Activated naive CD8-positive, alpha-beta T cell (primary cell): ENCODE data around the gene CMTR1.

Experiments
- H3K27ac Mint-ChIP-seq: one replicate; pipeline ENCODE4 v1.8.0; 2021; ENCODE audit warnings: mixed read lengths
- H3K27me3 Mint-ChIP-seq: one replicate; pipeline ENCODE4 v1.8.0; 2021; ENCODE audit warnings: mixed read lengths
- H3K36me3 Mint-ChIP-seq: one replicate; pipeline ENCODE4 v1.8.0; 2021; ENCODE audit warnings: mixed read lengths
- H3K4me1 Mint-ChIP-seq: one replicate; pipeline ENCODE4 v1.8.0; 2021; ENCODE audit warnings: low read depth, mixed read lengths
- H3K4me3 Mint-ChIP-seq: one replicate; pipeline ENCODE4 v1.8.0; 2021; ENCODE audit warnings: mild to moderate bottlenecking, mixed read lengths
- H3K9me3 Mint-ChIP-seq: one replicate; pipeline ENCODE4 v1.8.0; 2021; ENCODE audit warnings: low read depth, mixed read lengths

CMTR1 gene

GRCh38 chr6:37502703-37503291 lies 69.8 kb downstream of the CMTR1 start:
- peak overlapping the region; percentile 66 for H3K4me3 Mint-ChIP-seq

DNA sequence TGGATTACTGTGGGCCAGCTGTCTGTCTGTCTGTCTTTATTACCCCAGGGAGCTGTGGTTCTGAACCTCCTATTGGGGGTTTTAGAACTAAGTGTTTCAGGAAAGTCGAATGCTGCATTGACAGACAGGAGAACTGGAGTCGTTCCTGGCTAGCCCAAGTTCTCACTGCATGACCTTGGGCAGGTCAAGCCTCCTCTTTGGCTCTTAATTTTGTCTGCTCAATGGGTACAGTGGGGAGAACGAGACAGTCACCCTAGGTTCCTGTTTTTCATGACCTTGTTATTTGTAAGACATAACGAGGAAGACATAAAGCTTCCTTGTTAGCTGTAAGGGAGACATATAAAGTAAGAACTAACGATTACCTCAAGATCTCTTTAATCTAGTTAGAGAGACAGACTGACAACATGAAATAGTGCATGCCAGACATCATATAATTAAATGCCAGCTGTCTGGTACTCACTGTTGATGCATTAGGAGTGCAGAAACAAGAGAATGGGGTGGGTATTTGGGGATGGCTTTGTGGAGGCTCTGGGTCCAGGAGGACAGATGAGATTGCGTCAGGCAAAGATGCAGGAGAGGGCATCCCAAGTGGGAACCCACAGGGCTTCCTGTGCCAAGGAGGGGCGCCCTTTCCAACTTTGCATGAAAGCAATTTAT lies 70.4 kb downstream of the CMTR1 start:
- H3K4me1 Mint-ChIP-seq, result peaks cover 89% of the 10 kb centered on the region
- H3K4me3 Mint-ChIP-seq, result peak overlapping the region; percentile 66
- H3K36me3 Mint-ChIP-seq, result no peaks in the 10 kb centered on the region
- H3K27ac Mint-ChIP-seq, result peak overlapping the region; percentile 94
- no peaks in the 10 kb centered on the region for H3K27me3 Mint-ChIP-seq
- no peaks in the 10 kb centered on the region for H3K9me3 Mint-ChIP-seq

More at GRCh38 chr6:37502703-37503291, 69.8 kb downstream of the CMTR1 start:
- Mint-ChIP-seq H3K27ac (peak overlapping the region; percentile 94), H3K27me3 (no peaks in the 10 kb centered on the region), H3K9me3 (no peaks in the 10 kb centered on the region), H3K36me3 (no peaks in the 10 kb centered on the region), H3K4me1 (peaks cover 87% of the 10 kb centered on the region)

- Mint-ChIP-seq H3K27ac (peak overlapping the region; percentile 94), H3K9me3 (no peaks in the 10 kb centered on the region), H3K36me3 (no peaks in the 10 kb centered on the region), H3K27me3 (no peaks in the 10 kb centered on the region), H3K4me1 (peaks cover 89% of the 10 kb centered on the region), H3K4me3 (peak overlapping the region; percentile 13)
Observed at GRCh38 chr6:37504024-37504423, 71.0 kb downstream of the CMTR1 start.

GRCh38 chr6:37506479-37506878 lies 73.5 kb downstream of the CMTR1 start:
- peak overlapping the region; percentile 68 for H3K27ac Mint-ChIP-seq
- peaks cover 81% of the 10 kb centered on the region for H3K4me1 Mint-ChIP-seq
- no peaks in the 10 kb centered on the region for H3K27me3 Mint-ChIP-seq
- H3K9me3 Mint-ChIP-seq, result no peaks in the 10 kb centered on the region
- no peaks in the 10 kb centered on the region for H3K36me3 Mint-ChIP-seq
- no peak overlapping the region for H3K4me3 Mint-ChIP-seq

- H3K27me3 Mint-ChIP-seq, result no peaks in the 10 kb centered on the region
- no peak overlapping the region for H3K4me3 Mint-ChIP-seq
- peak overlapping the region; percentile 68 for H3K27ac Mint-ChIP-seq
- no peaks in the 10 kb centered on the region for H3K9me3 Mint-ChIP-seq
- peaks cover 79% of the 10 kb centered on the region for H3K4me1 Mint-ChIP-seq
- no peaks in the 10 kb centered on the region for H3K36me3 Mint-ChIP-seq
Observed at GRCh38 chr6:37507077-37507476, 74.1 kb downstream of the CMTR1 start.

DNA sequence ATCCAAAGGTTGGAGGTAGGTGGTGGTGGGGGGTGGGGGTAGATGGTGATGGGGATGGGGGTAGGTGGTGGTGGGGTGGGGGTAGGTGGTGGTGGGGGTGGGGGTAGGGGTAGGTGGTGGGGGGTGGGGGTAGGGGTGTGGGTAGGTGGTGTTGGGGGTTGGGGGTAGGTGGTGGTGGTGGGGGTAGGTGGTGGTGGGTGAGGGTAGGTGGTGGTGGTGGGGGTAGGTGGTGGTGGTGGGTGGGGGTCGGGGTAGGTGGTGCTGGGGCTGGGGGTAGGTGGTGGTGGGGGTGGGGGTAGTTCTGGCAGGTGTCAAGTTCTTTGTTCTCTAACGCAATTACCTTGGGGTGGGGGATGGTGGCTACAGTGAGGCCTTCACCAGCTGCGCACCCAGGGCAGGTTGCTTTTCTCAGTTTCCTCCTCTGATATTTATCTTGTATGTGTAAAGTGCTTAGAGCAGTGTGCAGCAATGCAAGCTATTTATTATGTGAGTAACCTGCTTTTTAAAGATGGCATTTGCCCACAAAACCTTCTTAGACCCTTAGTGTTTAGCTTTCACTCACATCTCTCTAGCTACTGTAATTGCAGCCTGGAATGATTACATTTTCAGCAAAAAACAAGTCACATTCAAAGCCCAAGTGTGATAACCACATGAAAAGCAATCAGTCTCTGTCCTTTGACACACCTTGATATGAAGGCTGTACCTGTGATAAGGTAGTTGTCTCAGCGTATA lies 74.8 kb downstream of the CMTR1 start:
- Mint-ChIP-seq H3K9me3 (no peaks in the 10 kb centered on the region), H3K27me3 (no peaks in the 10 kb centered on the region), H3K36me3 (no peaks in the 10 kb centered on the region), H3K27ac (peak overlapping the region; percentile 52), H3K4me3 (peak overlapping the region; percentile 48), H3K4me1 (peaks cover 76% of the 10 kb centered on the region)

GRCh38 chr6:37511201-37511600 lies 78.2 kb downstream of the CMTR1 start:
- H3K27ac Mint-ChIP-seq, result peak overlapping the region; percentile 50
- no peaks in the 10 kb centered on the region for H3K9me3 Mint-ChIP-seq
- H3K27me3 Mint-ChIP-seq, result no peaks in the 10 kb centered on the region
- no peak overlapping the region for H3K4me3 Mint-ChIP-seq
- peaks cover 78% of the 10 kb centered on the region for H3K4me1 Mint-ChIP-seq
- no peaks in the 10 kb centered on the region for H3K36me3 Mint-ChIP-seq

GRCh38 chr6:37511910-37512399 lies 78.9 kb downstream of the CMTR1 start:
- peak overlapping the region; percentile 9 for H3K4me3 Mint-ChIP-seq
- peak overlapping the region; percentile 70 for H3K27ac Mint-ChIP-seq
- H3K36me3 Mint-ChIP-seq, result no peaks in the 10 kb centered on the region
- no peaks in the 10 kb centered on the region for H3K9me3 Mint-ChIP-seq
- H3K27me3 Mint-ChIP-seq, result no peaks in the 10 kb centered on the region
- H3K4me1 Mint-ChIP-seq, result peaks cover 79% of the 10 kb centered on the region

DNA sequence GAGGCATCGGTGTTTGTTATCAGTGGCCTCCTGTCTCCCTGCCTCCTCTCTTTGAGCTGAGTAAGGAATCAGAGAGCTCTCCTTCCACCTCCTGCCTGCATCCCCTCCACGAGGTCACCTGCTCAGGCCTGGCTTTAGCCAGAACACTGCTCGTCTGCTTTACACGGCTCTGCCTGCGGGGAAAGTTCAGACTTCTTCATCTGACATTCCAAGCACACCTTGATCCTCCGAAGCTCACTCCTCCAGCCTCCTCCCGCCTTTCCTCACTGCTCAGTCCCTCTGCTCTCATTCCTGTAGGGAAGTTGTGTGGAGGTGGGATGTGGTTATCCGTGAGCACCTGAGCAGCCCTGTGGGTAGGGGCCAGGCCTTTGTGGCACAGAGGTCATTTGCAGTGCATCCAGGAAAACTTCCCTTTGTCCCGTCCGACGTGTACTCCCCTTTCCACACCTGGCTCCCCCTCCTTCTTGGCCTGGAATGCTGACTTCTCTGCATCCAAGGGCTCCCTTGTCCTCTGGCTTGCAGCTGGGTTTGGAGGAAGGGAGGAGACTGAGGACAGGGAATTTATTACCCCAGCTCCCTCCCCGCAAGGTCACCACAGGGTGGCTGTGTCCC lies 79.5 kb downstream of the CMTR1 start:
- no peaks in the 10 kb centered on the region for H3K36me3 Mint-ChIP-seq
- peaks cover 80% of the 10 kb centered on the region for H3K4me1 Mint-ChIP-seq
- H3K27ac Mint-ChIP-seq, result no peak overlapping the region
- no peaks in the 10 kb centered on the region for H3K9me3 Mint-ChIP-seq
- no peak overlapping the region for H3K4me3 Mint-ChIP-seq
- no peaks in the 10 kb centered on the region for H3K27me3 Mint-ChIP-seq

- Mint-ChIP-seq H3K36me3 (no peaks in the 10 kb centered on the region), H3K27me3 (no peaks in the 10 kb centered on the region), H3K4me3 (no peak overlapping the region), H3K9me3 (no peaks in the 10 kb centered on the region), H3K27ac (peak overlapping the region; percentile 59), H3K4me1 (peaks cover 83% of the 10 kb centered on the region)
Observed at GRCh38 chr6:37513155-37513554, 80.1 kb downstream of the CMTR1 start.

DNA sequence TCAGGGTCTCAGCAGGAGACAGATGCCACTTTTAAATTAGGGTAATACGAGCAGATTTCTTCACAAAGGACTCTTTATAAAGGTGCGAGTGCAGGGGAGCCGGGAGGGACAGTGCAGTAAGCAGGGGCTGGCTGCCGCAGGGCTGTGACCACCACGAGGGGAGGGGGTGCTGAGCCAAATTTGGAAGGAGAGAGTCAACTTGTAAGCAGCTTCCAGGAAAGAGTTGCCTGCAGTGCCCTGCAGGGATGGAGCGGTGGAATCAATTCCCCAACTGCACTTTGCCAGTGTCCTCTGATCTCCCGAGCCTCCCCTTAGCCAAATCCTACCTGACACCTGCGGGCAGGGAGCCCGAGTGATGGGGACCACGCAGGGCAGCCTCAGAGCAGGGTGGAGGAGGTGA lies 80.6 kb downstream of the CMTR1 start:
- peak overlapping the region; percentile 96 for H3K27ac Mint-ChIP-seq
- no peak overlapping the region for H3K4me3 Mint-ChIP-seq

GRCh38 chr6:37514321-37514771 lies 81.3 kb downstream of the CMTR1 start:
- Mint-ChIP-seq H3K4me1 (peaks cover 85% of the 10 kb centered on the region), H3K9me3 (no peaks in the 10 kb centered on the region)

More for the DNA sequence above, 80.6 kb downstream of the CMTR1 start:
- Mint-ChIP-seq H3K9me3 (no peaks in the 10 kb centered on the region), H3K4me1 (peaks cover 83% of the 10 kb centered on the region), H3K36me3 (no peaks in the 10 kb centered on the region), H3K27me3 (no peaks in the 10 kb centered on the region)

DNA sequence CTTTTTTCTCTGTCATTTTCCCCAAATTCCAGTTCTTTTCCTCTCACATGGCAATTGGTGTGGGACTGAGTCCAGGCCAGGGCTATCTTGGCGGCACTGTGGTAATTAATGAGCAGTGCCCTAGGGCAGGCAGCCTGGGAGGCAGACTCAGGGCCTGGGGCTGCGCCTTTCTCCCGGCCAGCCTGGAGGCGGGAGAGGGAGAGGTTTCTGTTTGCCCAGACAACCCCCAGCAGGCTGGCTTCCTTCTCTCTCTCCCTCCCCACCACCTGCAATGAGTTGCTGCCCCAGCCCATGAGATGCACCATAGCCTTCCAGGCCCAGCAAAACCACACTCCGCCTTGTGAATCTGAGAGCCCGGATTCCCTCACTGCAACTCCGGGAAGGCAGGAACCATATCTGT lies 81.8 kb downstream of the CMTR1 start:
- no peaks in the 10 kb centered on the region for H3K36me3 Mint-ChIP-seq
- no peaks in the 10 kb centered on the region for H3K27me3 Mint-ChIP-seq
- no peaks in the 10 kb centered on the region for H3K9me3 Mint-ChIP-seq
- peaks cover 83% of the 10 kb centered on the region for H3K4me1 Mint-ChIP-seq
- H3K4me3 Mint-ChIP-seq, result peak overlapping the region; percentile 84
- H3K27ac Mint-ChIP-seq, result peak overlapping the region; percentile 96

More at GRCh38 chr6:37514321-37514771, 81.3 kb downstream of the CMTR1 start:
- H3K36me3 Mint-ChIP-seq, result no peaks in the 10 kb centered on the region
- no peaks in the 10 kb centered on the region for H3K27me3 Mint-ChIP-seq
- peak overlapping the region; percentile 84 for H3K4me3 Mint-ChIP-seq
- peak overlapping the region; percentile 96 for H3K27ac Mint-ChIP-seq

GRCh38 chr6:37515712-37516075 lies 82.7 kb downstream of the CMTR1 start:
- Mint-ChIP-seq H3K36me3 (no peaks in the 10 kb centered on the region), H3K27me3 (no peaks in the 10 kb centered on the region), H3K9me3 (no peaks in the 10 kb centered on the region), H3K4me1 (peaks cover 83% of the 10 kb centered on the region), H3K4me3 (peak overlapping the region; percentile 84), H3K27ac (peak overlapping the region; percentile 96)
